ENCODE measurements around the gene BMPER. TPM values are rescaled to one million over a fixed set of nuclear protein-coding genes. Genes with fewer than 3 reads are reported as not detected.

Gene BMPER
- total RNA-seq, 1 experiment from 2014 or later = not detected

DNA sequence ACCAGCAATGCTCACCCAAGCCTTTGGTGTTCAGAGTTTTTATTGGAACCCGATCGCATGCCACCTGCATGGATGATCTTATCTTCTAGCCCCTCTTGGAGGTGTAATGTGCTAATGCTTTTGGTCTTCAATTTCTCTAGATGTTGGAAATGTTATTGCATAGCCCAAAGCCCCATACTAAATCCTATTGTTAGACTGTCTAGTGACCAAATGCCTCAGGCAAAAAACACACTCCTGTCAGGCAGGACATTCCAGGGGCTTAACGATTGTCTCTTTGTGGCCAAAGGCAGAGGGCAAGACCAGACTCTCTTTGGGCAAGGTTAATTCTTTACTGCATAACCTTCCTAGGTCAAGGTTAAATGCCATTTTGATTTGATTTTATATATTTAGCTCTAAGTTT lies 187.9 kb downstream of the BMPER start:
- H3K27ac ChIP-seq (ENCODE audit: low read length) = no peak overlapping the region
- no peak overlapping the region for H3K4me3 ChIP-seq (ENCODE audit: low read depth in 2 of 2, low read length in 2 of 2)
- ATAC-seq = no peak
- no peaks in the 10 kb centered on the region for H3K9me3 ChIP-seq (ENCODE audit: control insufficient read depth, insufficient read depth, low read depth, low read length)
- no peak for DNase-seq (ENCODE audit: low read depth, low spot score)
- no TSS peak for BruUV-seq (replicated peaks)
- H3K4me1 ChIP-seq (ENCODE audit: control insufficient read depth, insufficient read depth, low read length) = no peaks in the 10 kb centered on the region
- in situ Hi-C loops (cut with HindIII; ENCODE audit: low pct_unique_long_range_greater_than_20kb, low sequenced_read_pairs) = no loop called here
- ChIA-PET POLR2A (no interaction called here), CTCF (no interaction called here)
- no peaks in the 10 kb centered on the region for H3K27me3 ChIP-seq (ENCODE audit: control insufficient read depth, insufficient read depth, low read length)
- intact Hi-C loops (cut with micrococcal nuclease; ENCODE audit: unreplicated experiment) = no loop called here
- TF ChIP-seq POLR2AphosphoS5 (IDR thresholded peaks at IDR 0.05; ENCODE audit: low read depth, low read length) = no peak
- TF ChIP-seq, protein P1, sequence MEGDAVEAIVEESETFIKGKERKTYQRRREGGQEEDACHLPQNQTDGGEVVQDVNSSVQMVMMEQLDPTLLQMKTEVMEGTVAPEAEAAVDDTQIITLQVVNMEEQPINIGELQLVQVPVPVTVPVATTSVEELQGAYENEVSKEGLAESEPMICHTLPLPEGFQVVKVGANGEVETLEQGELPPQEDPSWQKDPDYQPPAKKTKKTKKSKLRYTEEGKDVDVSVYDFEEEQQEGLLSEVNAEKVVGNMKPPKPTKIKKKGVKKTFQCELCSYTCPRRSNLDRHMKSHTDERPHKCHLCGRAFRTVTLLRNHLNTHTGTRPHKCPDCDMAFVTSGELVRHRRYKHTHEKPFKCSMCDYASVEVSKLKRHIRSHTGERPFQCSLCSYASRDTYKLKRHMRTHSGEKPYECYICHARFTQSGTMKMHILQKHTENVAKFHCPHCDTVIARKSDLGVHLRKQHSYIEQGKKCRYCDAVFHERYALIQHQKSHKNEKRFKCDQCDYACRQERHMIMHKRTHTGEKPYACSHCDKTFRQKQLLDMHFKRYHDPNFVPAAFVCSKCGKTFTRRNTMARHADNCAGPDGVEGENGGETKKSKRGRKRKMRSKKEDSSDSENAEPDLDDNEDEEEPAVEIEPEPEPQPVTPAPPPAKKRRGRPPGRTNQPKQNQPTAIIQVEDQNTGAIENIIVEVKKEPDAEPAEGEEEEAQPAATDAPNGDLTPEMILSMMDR (IDR thresholded peaks at IDR 0.05) = no peak
- TF ChIP-seq SIN3A (IDR thresholded peaks at IDR 0.05; ENCODE audit: borderline replicate concordance, insufficient read depth, low read depth, low read length) = no peak
- TF ChIP-seq, protein P2, sequence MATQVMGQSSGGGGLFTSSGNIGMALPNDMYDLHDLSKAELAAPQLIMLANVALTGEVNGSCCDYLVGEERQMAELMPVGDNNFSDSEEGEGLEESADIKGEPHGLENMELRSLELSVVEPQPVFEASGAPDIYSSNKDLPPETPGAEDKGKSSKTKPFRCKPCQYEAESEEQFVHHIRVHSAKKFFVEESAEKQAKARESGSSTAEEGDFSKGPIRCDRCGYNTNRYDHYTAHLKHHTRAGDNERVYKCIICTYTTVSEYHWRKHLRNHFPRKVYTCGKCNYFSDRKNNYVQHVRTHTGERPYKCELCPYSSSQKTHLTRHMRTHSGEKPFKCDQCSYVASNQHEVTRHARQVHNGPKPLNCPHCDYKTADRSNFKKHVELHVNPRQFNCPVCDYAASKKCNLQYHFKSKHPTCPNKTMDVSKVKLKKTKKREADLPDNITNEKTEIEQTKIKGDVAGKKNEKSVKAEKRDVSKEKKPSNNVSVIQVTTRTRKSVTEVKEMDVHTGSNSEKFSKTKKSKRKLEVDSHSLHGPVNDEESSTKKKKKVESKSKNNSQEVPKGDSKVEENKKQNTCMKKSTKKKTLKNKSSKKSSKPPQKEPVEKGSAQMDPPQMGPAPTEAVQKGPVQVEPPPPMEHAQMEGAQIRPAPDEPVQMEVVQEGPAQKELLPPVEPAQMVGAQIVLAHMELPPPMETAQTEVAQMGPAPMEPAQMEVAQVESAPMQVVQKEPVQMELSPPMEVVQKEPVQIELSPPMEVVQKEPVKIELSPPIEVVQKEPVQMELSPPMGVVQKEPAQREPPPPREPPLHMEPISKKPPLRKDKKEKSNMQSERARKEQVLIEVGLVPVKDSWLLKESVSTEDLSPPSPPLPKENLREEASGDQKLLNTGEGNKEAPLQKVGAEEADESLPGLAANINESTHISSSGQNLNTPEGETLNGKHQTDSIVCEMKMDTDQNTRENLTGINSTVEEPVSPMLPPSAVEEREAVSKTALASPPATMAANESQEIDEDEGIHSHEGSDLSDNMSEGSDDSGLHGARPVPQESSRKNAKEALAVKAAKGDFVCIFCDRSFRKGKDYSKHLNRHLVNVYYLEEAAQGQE (IDR thresholded peaks at IDR 0.05; ENCODE audit: insufficient read depth in 1 of 2, low read depth in 2 of 2, low read length in 1 of 2) = no peak
- TF ChIP-seq TCF7L2 (IDR thresholded peaks at IDR 0.05; ENCODE audit: low read depth, low read length) = no peak
- no peaks in the 10 kb centered on the region for H3K36me3 ChIP-seq (ENCODE audit: control insufficient read depth, insufficient read depth, low read length)

DNA sequence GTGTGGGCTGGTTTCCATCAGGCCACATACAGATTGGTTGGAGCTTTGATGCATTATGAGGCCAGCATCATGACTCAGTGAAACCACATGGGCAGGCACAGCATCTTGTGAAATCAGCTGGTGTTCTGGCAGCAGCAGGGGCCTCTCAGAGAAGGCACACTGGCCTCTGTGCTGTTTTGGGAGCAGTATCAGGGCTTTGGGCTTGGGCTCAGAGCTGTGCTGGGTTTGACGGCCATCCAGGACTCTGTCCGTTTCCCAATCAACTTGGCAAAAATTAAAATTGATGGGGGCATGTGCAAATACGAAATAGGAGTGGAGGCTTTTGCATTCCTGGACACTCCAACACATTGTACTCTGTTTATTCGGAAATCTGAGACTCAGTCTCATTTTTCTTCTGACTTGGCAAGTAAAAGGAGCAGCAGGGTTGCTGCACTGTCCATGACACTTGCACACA lies 190.9 kb downstream of the BMPER start:
- no TSS peak for BruUV-seq (replicated peaks)
- CTCF ChIA-PET = no interaction called here
- no peak for ATAC-seq

More for the DNA sequence above, 190.9 kb downstream of the BMPER start:
- Histone ChIP-seq H3K4me1 (ENCODE audit: control insufficient read depth, insufficient read depth, low read length) (no peaks in the 10 kb centered on the region), H3K27me3 (ENCODE audit: control insufficient read depth, insufficient read depth, low read length) (no peaks in the 10 kb centered on the region), H3K4me3 (ENCODE audit: low read depth in 2 of 2, low read length in 2 of 2) (no peak overlapping the region), H3K27ac (ENCODE audit: low read length) (no peak overlapping the region), H3K9me3 (ENCODE audit: control insufficient read depth, insufficient read depth, low read depth, low read length) (no peaks in the 10 kb centered on the region), H3K36me3 (ENCODE audit: control insufficient read depth, insufficient read depth, low read length) (no peaks in the 10 kb centered on the region)
- POLR2A ChIA-PET = no interaction called here
- in situ Hi-C loops (cut with HindIII; ENCODE audit: low pct_unique_long_range_greater_than_20kb, low sequenced_read_pairs) = no loop called here
- no peak for DNase-seq (ENCODE audit: low read depth, low spot score)
- TF ChIP-seq, protein P1 (IDR thresholded peaks at IDR 0.05) = no peak
- TF ChIP-seq POLR2AphosphoS5 (IDR thresholded peaks at IDR 0.05; ENCODE audit: low read depth, low read length) = no peak
- intact Hi-C loops (cut with micrococcal nuclease; ENCODE audit: unreplicated experiment) = no loop called here
